Lung (tissue), 12 donors: ENCODE results near the gene MYMK. TPM values are rescaled to one million over a fixed set of nuclear protein-coding genes. Genes with fewer than 3 reads are reported as not detected.

ENCODE experiments used
- ATAC-seq: fragments of 200-7000 bp; cut with Tn5 transposase; one replicate; pipeline ENCODE4 v1.9.1; 2020; ENCODE audit warnings: moderate number of reproducible peaks; ENCODE audit not compliant: insufficient read depth, low FRiP score
- DNase-seq, 3 donors: peaks; one replicate each; pipeline ENCODE4 v3.0.0-alpha.2; 2013 to 2017
- H3K27ac ChIP-seq, 2 donors: one replicate each; pipeline ENCODE4 v1.5.1; 2013; ENCODE audit warnings: mild to moderate bottlenecking in 2 of 2, moderate library complexity in 2 of 2, control low read depth in 1 of 2, inconsistent platforms in 1 of 2, low read depth in 1 of 2, low read length in 1 of 2
- H3K27me3 ChIP-seq, 3 donors: one replicate each; pipeline ENCODE4 v1.5.1; 2013; ENCODE audit warnings: low read length in 2 of 3; ENCODE audit not compliant: control insufficient read depth in 3 of 3, insufficient read depth in 3 of 3
- H3K36me3 ChIP-seq, 4 donors: one replicate each; pipeline ENCODE4 v1.5.1; 2013; ENCODE audit warnings: low read length in 4 of 4, mild to moderate bottlenecking in 1 of 4, moderate library complexity in 1 of 4; ENCODE audit not compliant: control insufficient read depth in 4 of 4, insufficient read depth in 4 of 4
- H3K4me1 ChIP-seq, 5 donors: one replicate each; pipeline ENCODE4 v1.5.1; 2013; ENCODE audit warnings: low read length in 5 of 5, mild to moderate bottlenecking in 2 of 5, moderate library complexity in 1 of 5; ENCODE audit not compliant: control insufficient read depth in 5 of 5, insufficient read depth in 5 of 5
- H3K4me3 ChIP-seq: one replicate; pipeline ENCODE4 v1.5.1; 2013; ENCODE audit warnings: mild to moderate bottlenecking, control low read depth, moderate library complexity
- H3K9ac ChIP-seq, 2 donors: one replicate each; pipeline ENCODE4 v1.5.1; 2013; ENCODE audit warnings: low read length in 2 of 2, control low read depth in 1 of 2; ENCODE audit not compliant: insufficient read depth in 1 of 2
- H3K9me3 ChIP-seq, 4 donors: one replicate each; pipeline ENCODE4 v1.5.1; 2013; ENCODE audit warnings: low read length in 3 of 4, mild to moderate bottlenecking in 1 of 4, moderate library complexity in 1 of 4; ENCODE audit not compliant: control insufficient read depth in 4 of 4, insufficient read depth in 3 of 4
- CTCF ChIP-seq: IDR thresholded peaks from 2 replicates; pipeline ENCODE4 v1.5.1; 2012; ENCODE audit warnings: mild to moderate bottlenecking; ENCODE audit errors: control extremely low read depth, extremely low read depth
- WGBS, 2 donors: extraction: QIAGEN DNeasy Blood & Tissue Kit; methylation state at CpG; one replicate each; pipeline ENCODE4 v1.1.7; 2013; 5-methylcytosine and 5-hydroxymethylcytosine counted together
- polyA plus RNA-seq, 2 donors: library from polyadenylated mRNA; stranded (reverse); fragments of 200-250 nt; gene quantifications; one replicate each; pipeline ENCODE4 v1.2.1, GENCODE V29; 2013
- total RNA-seq, 2 donors: library from RNA; depleted of rRNA in 1 of 2; stranded (reverse); fragments of >200 nt in 1 of 2; gene quantifications; one replicate each; pipeline ENCODE4 v1.2.1, GENCODE V29; 2014 to 2021
- donor health status: control.
- donor health status: control.
- donor health status: Bipolar disorder and iron deficiency.
- donor health status: healthy.
- donor health status: DM: yes; HTN: yes; CAD: no.

MYMK gene
- total and polyA plus RNA-seq, 4 donors: not detected

GRCh38 chr9:133475292-133476012 lies 49.3 kb downstream of the MYMK start:
- Histone ChIP-seq H3K9ac (no peak overlapping the region), H3K4me3 (no peak overlapping the region), H3K27me3 (peaks cover 0 to 5% (median 0%) of the 10 kb centered on the region in 3 donors), H3K4me1 (peaks cover 0 to 12% (median 0%) of the 10 kb centered on the region in 5 donors), H3K36me3 (peaks cover 0 to 11% (median 0%) of the 10 kb centered on the region in 4 donors), H3K9me3 (no peaks in the 10 kb centered on the region), H3K27ac (no peak overlapping the region)
- ATAC-seq: no peak
- no peak for DNase-seq
- no peak for TF ChIP-seq CTCF
- 82 to 90% methylated on average over 27 of the region's 27 CpGs for WGBS, 2 donors

- Histone ChIP-seq H3K4me3 (no peak overlapping the region), H3K4me1 (peaks cover 0 to 12% (median 0%) of the 10 kb centered on the region in 5 donors), H3K9ac (no peak overlapping the region), H3K27ac (no peak overlapping the region), H3K9me3 (no peaks in the 10 kb centered on the region), H3K27me3 (peaks cover 0 to 3% (median 0%) of the 10 kb centered on the region in 3 donors), H3K36me3 (peaks cover 0 to 11% (median 0%) of the 10 kb centered on the region in 4 donors)
- ATAC-seq: no peak
- no peak for TF ChIP-seq CTCF
- WGBS, 2 donors: 68 to 80% methylated on average over 19 to 20 of the region's 20 CpGs
- DNase-seq: no peak
Observed at GRCh38 chr9:133474853-133475252, 49.9 kb downstream of the MYMK start.

GRCh38 chr9:133474215-133474614 lies 50.5 kb downstream of the MYMK start:
- Histone ChIP-seq H3K4me1 (peaks cover 0 to 10% (median 0%) of the 10 kb centered on the region in 5 donors), H3K4me3 (no peak overlapping the region), H3K27me3 (no peaks in the 10 kb centered on the region), H3K27ac (no peak overlapping the region), H3K9ac (no peak overlapping the region), H3K36me3 (peaks cover 0 to 13% (median 0%) of the 10 kb centered on the region in 4 donors), H3K9me3 (no peaks in the 10 kb centered on the region)
- no peak for DNase-seq
- no peak for ATAC-seq
- WGBS, 2 donors: 37 to 65% methylated on average over 5 of the region's 5 CpGs
- TF ChIP-seq CTCF: no peak
